Pons (tissue), 1 donor: ENCODE data around the gene CEP170B.
"Not testable (repeated sequence)": the region's sequence is repeated elsewhere in the genome, so short reads cannot be mapped to it uniquely, and the experiment has no call there.

Source experiments
- DNase-seq: peaks from one replicate; pipeline ENCODE4 v3.0.0-alpha.2; 2016; ENCODE audit warnings: low spot score

CEP170B gene

DNA sequence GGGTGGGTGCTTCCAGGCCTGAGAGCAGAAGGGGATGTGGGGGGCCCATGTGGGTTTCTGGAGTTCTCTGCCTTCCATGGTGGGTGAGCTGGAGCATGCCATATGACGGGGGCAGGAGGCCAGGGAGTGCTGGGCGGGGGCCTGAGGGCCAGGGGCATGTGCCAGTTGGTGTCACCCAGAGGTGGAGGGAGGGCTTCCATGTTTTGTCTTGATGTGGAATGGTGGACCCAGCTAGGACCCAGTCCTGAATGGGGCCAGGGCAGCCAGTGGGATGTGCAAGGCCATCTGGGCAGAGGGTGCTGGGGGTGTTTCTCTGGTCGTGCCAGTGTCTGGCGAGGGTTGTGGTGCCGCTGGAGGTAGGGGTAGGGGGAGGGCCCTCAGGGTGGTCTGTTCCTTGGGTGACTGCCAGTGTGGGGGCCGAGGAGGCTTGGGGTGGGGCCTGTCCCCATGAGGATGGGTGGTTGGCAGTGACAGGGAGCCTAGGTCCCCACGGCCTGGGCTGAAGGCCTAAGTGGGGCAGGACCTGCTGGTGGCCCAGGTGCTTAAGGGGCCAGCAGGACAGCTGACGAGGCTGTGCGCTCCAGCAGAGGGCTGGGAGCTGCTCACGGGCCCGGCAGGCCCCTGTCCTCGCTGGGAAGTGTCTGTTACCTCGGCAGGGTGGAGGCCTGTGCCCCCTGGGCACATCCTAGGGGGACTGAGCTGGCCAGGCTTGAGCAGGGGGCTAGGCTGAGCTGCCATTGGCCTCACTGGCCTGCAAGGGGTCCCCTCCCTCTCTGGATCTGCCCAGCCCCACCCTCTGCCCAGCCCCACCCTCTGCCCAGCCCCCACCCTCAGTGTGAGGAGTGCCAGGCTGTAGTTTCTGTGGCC is 26.8 kb downstream of the CEP170B start:
- DNase-seq, result no peak

DNA sequence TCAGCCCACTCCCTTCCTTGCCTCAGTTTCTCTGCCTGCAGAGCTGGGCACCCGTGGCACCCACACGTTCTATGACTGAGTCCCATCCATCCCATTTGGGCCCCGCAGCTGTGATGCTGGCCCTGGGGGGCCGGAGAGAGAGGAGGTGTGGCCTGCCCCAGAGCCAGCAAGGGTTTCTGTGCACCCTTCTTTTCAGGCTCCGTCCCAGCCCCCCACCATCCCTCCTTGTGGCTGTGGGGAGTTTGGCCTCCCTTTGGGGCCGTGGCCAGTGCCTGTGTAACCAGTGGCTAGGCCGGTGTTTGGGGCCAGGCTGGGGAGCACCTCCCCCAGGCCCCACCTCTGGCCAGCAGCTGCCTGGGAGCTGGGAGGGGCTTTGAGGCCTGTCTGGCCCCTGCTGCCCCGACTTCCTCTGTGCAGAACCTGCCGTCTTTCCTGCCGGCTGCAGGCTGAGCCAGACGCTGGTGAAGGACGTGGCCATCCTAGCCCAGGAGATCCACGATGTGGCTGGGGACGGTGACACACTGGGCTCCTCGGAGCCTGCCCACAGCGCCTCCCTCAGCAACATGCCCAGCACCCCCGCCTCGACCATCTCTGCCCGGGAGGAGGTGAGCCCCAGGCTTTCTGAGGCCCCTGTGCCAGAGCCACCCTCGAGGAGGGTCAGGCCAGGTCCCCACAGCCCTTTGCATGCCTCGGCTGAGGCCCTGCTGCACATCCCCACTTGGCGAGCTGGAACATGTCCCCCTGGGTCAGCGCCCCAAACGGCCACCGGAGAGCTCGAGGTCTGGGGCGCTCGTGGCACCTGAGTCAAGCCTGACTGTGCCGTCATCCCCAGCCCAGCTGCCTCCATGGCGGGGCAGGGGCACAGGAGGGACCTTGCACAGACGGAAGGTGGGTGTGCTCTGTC is 27.7 kb downstream of the CEP170B start:
- no peak for DNase-seq

DNA sequence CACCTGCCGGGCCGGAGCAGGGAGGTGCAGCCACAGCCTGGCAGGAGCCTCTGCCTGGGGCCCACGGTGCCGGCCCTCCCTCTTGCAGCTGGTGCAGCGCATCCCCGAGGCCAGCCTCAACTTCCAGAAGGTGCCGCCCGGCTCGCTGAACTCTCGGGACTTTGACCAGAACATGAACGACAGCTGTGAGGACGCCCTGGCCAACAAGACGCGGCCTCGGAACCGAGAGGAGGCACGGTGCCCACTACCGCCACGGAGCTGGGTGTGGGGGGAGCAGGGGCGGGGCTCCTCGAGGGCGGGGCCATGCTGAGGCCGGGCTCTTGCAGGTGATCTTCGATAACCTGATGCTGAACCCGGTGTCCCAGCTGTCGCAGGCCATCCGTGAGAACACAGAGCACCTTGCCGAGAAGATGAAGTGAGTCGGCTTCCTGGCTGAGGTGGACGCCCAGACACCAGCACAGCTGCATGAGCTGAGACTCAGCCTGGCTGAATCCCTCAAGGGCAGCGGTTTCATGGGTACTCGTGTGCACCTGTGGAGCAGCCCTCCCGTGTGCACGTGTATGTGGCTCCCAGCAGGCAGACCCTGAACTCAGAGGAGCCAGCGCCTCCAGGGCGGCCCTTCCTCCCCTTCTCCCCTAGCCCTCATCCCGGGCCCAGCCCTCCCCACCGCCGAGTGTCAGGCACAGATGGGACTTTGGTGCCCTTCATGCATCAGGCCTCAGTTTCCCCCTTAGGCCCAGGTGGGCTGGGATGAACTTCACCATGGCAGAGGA is 28.6 kb downstream of the CEP170B start:
- DNase-seq, result no peak

DNA sequence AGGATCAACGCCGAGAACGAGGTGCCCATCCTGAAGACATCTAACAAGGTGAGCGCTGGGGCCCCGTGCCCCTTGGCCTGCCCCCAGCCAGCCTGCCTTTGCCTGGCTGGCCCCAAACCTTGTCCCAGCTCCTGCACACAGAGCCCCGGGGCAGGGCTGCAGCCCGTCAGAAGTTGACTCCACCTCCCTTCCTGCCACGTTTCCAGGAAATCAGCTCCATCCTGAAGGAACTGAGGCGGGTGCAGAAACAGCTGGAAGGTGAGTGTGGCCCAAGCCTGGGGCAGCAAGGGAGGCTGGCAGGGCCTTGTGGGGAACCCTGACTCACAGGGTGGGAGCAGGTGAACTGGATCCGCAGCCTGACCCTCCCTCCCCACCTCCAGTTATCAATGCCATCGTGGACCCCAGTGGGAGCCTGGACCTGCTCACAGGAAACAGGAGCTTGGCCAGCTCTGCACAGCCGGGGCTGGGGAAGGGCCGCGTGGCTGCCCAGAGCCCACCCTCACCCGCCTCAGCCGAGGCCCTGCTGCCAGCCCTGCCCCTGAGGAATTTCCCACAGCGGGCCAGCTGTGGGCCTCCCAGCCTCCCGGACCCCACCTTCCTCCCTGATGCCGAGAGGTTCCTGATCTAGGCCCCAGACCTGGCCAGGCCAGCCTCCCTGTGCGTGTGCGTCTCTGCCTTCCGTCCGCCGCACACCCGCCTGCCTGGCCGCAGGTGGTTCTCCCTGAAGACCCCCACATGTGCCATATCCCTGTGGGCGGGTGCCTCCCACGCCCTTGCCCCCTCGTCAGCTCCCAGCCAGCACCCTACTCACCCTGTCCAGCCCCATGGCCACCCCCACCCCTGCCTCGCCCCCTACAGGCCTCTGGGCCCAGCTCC is 29.5 kb downstream of the CEP170B start:
- no peak for DNase-seq

DNA sequence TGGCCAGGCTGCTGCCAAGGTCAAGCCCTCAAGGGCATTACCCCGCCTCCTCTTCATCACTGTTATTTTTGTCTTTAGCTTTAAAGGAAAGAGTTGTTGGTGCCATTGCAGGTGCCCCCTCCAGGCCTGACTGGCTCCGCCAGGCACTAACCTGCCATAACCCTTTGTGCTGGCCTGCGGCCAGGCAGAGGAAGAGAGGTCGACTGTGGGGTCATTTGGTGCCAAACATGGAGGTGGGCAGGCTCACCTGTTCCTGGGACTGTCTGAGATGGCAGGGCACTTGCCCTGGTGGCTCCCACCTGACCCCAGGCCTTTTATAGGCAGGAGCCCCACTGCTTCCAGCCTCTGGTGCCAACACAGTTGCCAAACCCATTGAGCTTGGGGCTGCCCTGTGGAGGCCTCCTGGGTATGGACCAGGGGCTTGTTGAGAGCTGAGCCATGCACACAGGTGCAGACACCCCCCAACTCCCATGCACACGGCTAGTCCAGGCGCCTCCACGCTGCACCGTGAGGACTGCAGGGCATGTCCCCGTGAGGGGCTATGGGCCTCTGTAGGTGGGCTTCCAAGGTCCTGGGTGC is 30.2 kb downstream of the CEP170B start:
- DNase-seq, result no peak

DNA sequence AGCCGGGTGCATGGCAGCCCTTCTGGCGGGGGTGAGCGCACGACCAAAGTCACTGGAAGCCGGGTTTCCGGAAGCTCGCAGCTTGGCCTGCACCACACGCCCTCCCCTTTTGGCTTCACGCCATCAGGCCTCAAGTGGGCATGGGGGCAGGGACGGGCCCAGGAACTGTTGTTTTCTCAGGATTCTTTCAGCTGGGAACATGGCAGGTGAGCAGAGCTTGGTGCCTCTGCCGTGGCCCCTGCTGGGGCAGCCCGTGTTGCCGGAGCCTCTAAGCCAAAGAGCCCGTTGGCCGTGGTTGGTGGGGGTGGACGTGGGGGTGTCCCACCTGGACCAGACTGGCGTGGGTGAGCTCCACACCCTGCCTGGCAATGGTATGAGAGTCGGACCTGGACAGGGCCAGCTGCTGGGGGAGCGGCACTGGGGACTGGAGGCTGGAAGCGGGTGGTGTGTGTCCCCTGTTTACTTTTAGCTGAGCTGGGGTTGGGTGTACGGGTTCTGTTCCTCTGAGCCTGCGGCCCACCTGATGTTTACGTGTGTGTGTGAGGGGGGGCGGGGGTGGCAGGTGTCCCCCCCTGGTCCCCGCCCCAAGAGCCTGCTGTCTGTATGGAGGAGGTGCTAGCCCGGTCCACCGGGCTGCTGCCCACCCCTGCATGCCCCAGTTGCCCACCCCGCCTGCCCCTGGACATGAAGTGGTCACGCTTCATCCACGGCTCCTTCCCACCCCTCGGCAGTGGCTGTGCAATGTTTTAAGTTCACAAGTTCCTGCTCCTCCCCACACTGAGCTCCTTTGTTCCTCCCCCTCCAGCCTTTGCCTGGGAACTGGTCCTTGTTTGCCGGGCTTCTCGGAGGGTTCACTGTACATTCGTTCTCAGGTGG is 31.0 kb downstream of the CEP170B start:
- no peak for DNase-seq

DNA sequence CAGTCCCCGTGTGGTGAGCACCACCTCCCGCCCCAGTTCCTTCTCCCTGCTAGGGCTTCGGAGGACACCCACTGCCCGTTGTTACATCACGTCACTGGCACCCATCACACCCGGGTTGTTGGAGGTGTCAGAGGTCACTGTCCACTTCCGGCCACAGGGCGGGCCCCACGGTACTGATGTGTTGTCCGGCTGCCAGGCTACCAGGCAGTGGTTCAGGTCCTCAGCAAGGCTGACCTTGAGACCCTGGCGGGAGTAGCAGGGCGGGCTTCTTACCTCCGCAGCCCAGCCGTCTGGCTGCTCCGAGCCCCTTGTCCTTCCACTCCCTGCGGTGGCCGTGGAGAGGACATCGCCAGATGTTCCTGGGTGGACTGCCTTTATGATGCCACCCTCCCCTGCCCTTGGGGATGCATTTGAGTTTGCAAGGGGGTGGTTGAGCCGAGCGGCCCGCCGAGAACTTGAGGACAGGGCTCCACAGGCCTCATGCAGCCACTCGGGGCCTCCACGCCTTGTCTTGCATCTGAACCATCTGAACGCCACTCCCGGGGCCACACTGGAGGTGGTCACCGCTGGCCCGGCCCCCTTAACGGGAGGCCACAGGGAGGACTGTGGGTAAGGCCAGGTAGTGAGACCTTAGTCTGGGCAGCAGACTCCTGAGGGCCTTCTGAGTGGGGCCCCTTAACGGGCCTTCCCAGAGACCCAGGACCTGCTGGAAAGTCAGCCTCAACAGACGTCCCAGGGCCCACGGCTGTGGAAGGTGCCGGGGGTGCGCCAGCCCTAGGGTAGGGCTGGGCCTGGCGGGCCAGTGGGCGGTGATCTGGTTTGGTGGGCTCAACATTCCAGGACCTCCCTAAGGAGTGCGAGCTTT is 32.5 kb downstream of the CEP170B start:
- DNase-seq, result no peak

DNA sequence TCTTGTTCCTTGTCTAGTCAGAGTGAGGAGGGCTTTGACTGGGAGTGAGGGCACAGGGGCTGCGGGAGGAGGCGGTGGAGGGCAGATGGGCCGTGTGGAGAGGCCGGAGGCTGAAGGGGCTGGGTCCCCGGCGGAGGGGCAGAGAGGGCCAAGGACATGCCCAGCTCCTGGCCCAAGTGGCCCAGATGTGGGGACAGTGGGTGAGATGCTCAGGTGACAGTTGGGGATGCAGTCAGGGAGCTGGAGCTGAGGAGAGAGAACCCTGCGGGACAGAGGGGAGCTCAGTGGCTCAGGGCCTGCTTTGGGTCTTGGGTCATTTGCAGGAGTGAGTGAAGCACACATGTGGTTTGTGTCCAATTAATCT is 33.1 kb downstream of the CEP170B start:
- no peak for DNase-seq

DNA sequence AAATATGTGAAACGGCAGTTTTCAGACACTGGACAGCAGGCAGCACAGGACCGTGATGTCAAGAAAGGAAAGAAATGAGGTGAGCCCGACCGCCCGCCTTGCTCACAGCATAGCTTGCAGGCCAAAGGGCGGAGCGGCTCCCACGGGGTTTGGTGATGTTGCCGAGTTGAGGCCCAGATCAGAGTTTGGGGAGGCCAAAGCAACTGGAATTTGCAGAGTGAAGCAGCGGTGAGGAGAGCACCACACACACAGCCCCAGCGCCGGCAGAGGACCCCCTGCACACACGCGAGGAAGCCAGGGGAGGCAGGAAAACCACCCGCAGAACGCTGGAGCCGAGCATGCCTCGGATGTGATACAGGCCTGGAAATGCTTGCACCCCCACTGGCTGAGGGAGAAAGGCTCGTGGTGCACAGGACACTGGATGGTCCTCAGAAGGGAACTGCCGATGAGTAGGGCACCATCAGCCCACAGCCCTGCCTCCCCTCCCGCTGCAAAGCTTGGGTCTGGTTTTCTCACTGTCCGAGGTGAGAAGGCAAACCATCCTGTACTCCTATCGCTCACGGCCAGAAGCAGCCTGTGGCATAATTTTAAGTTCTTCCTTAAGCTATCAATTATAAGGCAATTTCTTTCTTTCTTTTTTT is 33.9 kb downstream of the CEP170B start:
- DNase-seq, result no peak

DNA sequence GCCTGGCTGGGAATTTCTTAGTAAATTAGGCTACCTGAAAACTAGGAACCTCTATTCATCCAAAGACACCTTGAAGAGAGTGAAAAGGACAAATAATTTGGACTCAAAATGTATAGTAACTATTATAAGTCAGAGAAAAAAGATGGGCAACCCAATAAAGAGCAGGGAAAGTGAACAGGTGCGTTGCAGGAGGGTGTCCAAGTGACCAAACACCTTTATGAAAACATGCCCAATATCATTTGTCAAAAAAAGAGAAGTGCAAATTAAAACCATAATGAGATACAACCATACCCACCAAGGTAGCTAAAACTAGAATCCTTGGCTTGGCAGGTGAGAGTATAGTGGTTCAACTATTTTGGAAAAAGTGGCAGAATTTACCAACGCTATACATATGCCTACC is 34.7 kb downstream of the CEP170B start:
- no peak for DNase-seq

DNA sequence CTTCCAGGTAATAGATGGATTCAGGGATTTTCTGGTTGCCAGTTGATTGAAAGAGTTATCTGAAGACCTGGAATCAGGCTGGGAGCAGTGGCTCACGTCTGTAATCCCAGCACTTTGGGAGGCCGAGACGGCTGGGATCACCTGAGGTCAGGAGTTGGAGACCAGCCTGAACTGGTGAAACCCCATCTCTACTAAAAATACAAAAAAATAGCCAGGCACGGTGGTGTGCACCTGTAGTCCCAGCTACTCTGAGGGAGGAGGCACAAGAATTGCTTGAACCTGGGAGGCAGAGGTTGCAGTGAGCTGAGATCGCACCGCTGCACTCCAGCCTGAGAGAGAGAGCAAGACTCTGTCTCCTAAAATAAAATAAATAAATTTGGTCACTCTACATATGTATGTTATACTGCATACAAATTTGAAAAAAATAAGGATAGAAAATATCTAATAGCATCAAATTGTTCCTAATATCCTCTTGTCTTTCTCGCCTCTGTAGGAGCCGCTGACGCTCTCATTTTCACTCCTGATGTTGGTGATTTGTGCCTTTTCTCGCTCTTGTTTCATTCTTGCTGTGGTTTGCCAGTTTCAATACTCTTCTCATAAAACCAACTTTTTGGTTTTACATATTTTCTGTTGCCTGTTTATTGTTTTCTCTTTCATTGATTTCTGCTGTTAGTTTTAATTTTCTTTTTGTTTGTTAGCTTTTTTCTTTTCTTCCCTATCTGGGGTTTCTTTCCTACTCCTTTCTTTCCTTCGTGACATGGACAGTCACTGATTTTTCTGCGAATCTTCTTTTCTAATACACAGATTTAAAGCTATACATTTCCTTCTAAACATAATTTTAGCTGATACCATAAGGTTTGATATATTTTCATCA is 35.8 kb downstream of the CEP170B start:
- no peak for DNase-seq

DNA sequence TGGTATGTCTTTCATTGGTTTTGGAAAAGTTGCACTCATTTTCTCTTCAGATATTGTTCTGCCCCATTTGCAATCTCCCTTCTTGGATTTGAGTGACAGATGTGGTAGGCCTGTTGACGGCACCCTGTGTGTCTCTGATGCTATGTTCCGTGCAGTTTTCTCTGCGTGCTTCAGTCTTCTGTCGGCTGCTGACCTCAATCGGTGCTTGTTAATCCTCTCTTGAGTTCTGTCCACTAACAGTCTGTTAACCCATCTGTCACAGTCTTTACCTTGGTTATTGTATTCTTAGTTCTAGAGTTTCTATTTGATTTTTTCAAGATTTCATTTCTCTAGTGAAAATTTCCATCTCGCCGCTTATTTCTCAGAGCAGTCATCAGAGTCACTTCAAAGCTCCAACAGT is 38.9 kb downstream of the CEP170B start:
- no peak for DNase-seq

DNA sequence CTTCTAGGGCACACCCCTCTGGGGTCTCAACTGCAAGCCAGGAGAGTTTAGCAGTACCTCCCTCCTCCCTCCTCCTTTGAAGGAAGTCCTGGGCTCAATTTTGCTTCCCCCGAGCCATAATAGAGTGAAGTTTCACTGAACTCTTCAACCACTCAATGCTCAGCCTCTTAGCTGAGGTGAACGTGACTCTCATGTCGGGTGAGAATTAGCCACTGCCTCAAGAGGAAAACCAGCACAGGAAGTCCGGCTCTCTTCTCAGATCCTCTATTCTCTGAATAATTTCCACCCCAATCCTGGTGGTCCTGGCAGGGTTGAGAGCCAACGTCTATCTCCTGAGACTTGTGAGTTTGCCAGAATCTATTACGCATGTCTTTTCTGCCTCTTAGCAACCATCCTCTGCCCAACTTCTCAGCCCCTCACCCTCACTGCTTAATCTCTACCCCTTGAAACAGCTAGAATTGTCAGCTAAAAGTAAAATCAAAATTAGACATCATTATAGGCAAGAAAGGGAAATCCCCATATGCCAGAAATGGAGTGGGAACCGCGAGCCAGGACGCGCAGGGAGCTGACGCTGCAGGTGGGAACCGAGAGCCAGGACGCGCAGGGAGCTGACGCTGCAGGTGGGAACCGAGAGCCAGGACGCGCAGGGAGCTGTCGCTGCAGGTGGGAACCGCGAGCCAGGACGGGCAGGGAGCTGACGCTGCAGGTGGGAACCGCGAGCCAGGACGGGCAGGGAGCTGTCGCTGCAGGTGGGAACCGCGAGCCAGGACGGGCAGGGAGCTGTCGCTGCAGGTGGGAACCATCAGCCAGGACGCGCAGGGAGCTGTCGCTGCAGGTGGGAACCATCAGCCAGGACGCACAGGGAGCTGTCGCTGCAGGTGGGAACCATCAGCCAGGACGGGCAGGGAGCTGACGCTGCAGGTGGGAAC is 39.8 kb downstream of the CEP170B start:
- not testable (repeated sequence) for DNase-seq

DNA sequence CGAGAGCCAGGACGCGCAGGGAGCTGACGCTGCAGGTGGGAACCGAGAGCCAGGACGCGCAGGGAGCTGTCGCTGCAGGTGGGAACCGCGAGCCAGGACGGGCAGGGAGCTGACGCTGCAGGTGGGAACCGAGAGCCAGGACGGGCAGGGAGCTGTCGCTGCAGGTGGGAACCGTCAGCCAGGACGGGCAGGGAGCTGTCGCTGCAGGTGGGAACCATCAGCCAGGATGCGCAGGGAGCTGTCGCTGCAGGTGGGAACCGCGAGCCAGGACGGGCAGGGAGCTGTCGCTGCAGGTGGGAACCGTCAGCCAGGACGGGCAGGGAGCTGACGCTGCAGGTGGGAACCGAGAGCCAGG is 40.5 kb downstream of the CEP170B start:
- DNase-seq, result not testable (repeated sequence)

DNA sequence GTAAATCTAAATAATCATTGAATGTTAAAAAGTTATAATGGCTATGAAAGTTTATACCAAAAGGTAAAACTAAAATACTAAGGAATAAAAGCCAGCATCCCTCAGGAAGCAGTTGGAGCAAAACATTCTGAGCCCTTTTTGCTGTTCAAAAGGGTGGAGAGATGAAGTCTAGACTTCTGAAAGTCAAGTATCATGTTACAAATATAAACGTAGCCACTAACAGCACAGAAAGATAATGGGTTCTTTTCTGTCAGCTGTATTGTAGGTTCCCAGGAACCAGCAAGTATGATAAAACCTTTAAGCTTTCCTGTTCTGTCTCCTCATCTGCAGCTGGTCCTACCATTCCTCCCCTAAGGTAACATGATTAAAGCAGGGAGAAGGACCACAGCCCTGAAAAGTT is 43.2 kb downstream of the CEP170B start:
- no peak for DNase-seq

DNA sequence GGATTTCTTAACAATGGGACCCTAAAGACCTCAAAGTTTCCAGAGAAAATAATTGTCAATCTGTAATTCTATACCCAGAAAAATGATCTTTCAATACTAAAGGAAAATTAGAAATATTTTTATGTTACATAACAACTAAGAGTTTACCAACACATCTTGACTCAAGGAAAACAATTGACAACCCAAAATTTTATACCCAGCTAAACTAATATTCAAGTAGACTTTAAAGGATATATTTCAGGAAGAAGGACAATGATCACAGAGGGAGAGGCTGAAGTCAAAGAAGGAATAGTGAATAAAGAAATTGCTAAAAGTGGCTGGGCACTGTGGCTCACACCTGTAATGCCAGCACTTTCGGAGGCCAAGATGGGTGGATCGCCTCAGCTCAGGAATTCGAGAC is 47.0 kb downstream of the CEP170B start:
- no peak for DNase-seq
